H1 (cell line): Measurements from ENCODE around the gene NOS2. TPM values are rescaled to one million over a fixed set of nuclear protein-coding genes. Genes with fewer than 3 reads are reported as not detected.

Experiments used
- CTCF ChIA-PET: fragments of 300-600 bp; sonication (Branson Sonifier 250); formaldehyde crosslinking; loops from one replicate; lab custom pipeline; 2021; ENCODE audit not compliant: partially characterized antibody; lab: Charles Lee
- POLR2A ChIA-PET: fragments of 300-600 bp; sonication (Branson Sonifier 250); formaldehyde crosslinking; loops from one replicate; lab custom pipeline; 2021; ENCODE audit warnings: inconsistent platforms; ENCODE audit not compliant: partially characterized antibody; lab: Charles Lee
- DNase-seq, 2 experiments: peaks; one replicate each; pipeline versions ENCODE4 v3.0.0 to v3.0.0-alpha.2; 2010 to 2022; ENCODE audit warnings: low spot score in 2 of 2, low read depth in 1 of 2, mixed read lengths in 1 of 2
- FAIRE-seq: peaks from 2 replicates; lab custom pipeline; 2011; peaks lifted over from hg19 to GRCh38; lab: Jason Lieb, UNC
- H2AFZ ChIP-seq: 2 replicates; pipeline ENCODE4 v1.8.1; 2012; ENCODE audit warnings: low read length, inconsistent platforms
- H2AK5ac ChIP-seq: 2 replicates; pipeline ENCODE4 v1.6.1; 2013; ENCODE audit warnings: low read depth, low read length
- H2BK120ac ChIP-seq: replicated peaks from 2 replicates; pipeline ENCODE3; 2013; ENCODE audit warnings: low read depth, low read length, inconsistent platforms
- H2BK12ac ChIP-seq: 2 replicates; pipeline ENCODE4 v1.6.1; 2013; ENCODE audit warnings: low read depth, low read length
- H2BK15ac ChIP-seq: 2 replicates; pipeline ENCODE4 v1.6.1; 2013; ENCODE audit warnings: low read length
- H2BK20ac ChIP-seq: 2 replicates; pipeline ENCODE4 v1.6.1; 2013; ENCODE audit warnings: low read length
- H2BK5ac ChIP-seq: 2 replicates; pipeline ENCODE4 v1.6.1; 2013; ENCODE audit warnings: low read depth, low read length
- H3K14ac ChIP-seq: 2 replicates; pipeline ENCODE4 v1.6.1; 2013; ENCODE audit warnings: inconsistent platforms; ENCODE audit not compliant: insufficient read length
- H3K18ac ChIP-seq: 2 replicates; pipeline ENCODE4 v1.6.1; 2013; ENCODE audit warnings: low read length; ENCODE audit errors: extremely low read depth
- H3K23ac ChIP-seq: 2 replicates; pipeline ENCODE4 v1.6.1; 2013; ENCODE audit warnings: inconsistent platforms; ENCODE audit not compliant: insufficient read length
- H3K23me2 ChIP-seq: 2 replicates; pipeline ENCODE4 v1.6.1; 2013; ENCODE audit warnings: low read depth, low read length
- H3K27ac ChIP-seq: 2 replicates; pipeline ENCODE4 v1.6.1; 2011; ENCODE audit warnings: low read depth, low read length, inconsistent platforms
- H3K27me3 ChIP-seq, 4 experiments: replicated peaks in 1 of 4; 1 replicate in 1 of 4; 2 replicates in 3 of 4; pipeline versions ENCODE4 v1.6.1 to v1.8.1; 2011 to 2013; ENCODE audit warnings: low read length in 3 of 4, mild to moderate bottlenecking in 3 of 4, inconsistent platforms in 2 of 4, mixed read lengths in 2 of 4, moderate library complexity in 1 of 4; ENCODE audit not compliant: control insufficient read depth in 3 of 4, insufficient read depth in 3 of 4; ENCODE audit errors: extremely low read depth in 1 of 4
- H3K36me3 ChIP-seq, 4 experiments: 2 replicates each; pipeline versions ENCODE4 v1.6.1 to v1.8.1; 2011 to 2013; ENCODE audit warnings: mild to moderate bottlenecking in 4 of 4, low read length in 3 of 4, moderate library complexity in 2 of 4, control low read depth in 1 of 4, inconsistent platforms in 1 of 4; ENCODE audit not compliant: insufficient read depth in 4 of 4, control insufficient read depth in 2 of 4
- H3K4ac ChIP-seq: replicated peaks from 2 replicates; pipeline ENCODE3; 2013; ENCODE audit warnings: low read length, low read depth, mixed read lengths, inconsistent platforms; ENCODE audit not compliant: insufficient read length
- H3K4me1 ChIP-seq, 4 experiments: replicated peaks in 1 of 4; 1 replicate in 1 of 4; 2 replicates in 3 of 4; pipeline versions ENCODE4 v1.6.1 to v1.8.1; 2011 to 2013; ENCODE audit warnings: low read length in 3 of 4, inconsistent platforms in 2 of 4, mixed read lengths in 1 of 4; ENCODE audit not compliant: insufficient read depth in 4 of 4, control insufficient read depth in 3 of 4
- H3K4me2 ChIP-seq, 2 experiments: 2 replicates each; pipeline versions ENCODE4 v1.6.1 to v1.8.1; 2011 to 2013; ENCODE audit warnings: low read depth in 2 of 2, low read length in 2 of 2, control low read depth in 1 of 2, inconsistent platforms in 1 of 2, mild to moderate bottlenecking in 1 of 2; ENCODE audit not compliant: insufficient read depth in 1 of 2
- H3K4me3 ChIP-seq, 4 experiments: fragments of 200-600, 300-600 bp in 1 of 4; sonication (generic), shearing (Covaris generic), sonication (Bioruptor Twin) in 1 of 4; 2 replicates each; pipeline versions ENCODE4 v1.5.1 to v1.8.1; 2011 to 2016; ENCODE audit warnings: low read length in 4 of 4, low read depth in 3 of 4, control low read depth in 2 of 4, inconsistent platforms in 2 of 4, mild to moderate bottlenecking in 2 of 4, mixed read lengths in 1 of 4, moderate library complexity in 1 of 4; ENCODE audit not compliant: insufficient read depth in 2 of 4; ENCODE audit errors: extremely low read depth in 1 of 4
- H3K56ac ChIP-seq: replicated peaks from 2 replicates; pipeline ENCODE3; 2013; ENCODE audit warnings: low read depth, mild to moderate bottlenecking, mixed read lengths, low read length, inconsistent platforms; ENCODE audit not compliant: insufficient read length
- H3K79me1 ChIP-seq: 2 replicates; pipeline ENCODE4 v1.6.1; 2013; ENCODE audit warnings: low read depth, low read length, control low read depth
- H3K79me2 ChIP-seq, 2 experiments: 2 replicates each; pipeline versions ENCODE4 v1.6.1 to v1.8.1; 2012 to 2013; ENCODE audit warnings: low read length in 2 of 2, mild to moderate bottlenecking in 2 of 2, inconsistent platforms in 1 of 2; ENCODE audit not compliant: insufficient read depth in 2 of 2, control insufficient read depth in 1 of 2
- H3K9ac ChIP-seq, 4 experiments: replicated peaks in 1 of 4; 1 replicate in 1 of 4; 2 replicates in 3 of 4; pipeline versions ENCODE4 v1.6.1 to v1.8.1; 2011 to 2013; ENCODE audit warnings: low read depth in 3 of 4, low read length in 3 of 4, control low read depth in 2 of 4, mild to moderate bottlenecking in 2 of 4, moderate library complexity in 2 of 4, inconsistent platforms in 1 of 4; ENCODE audit errors: extremely low read depth in 1 of 4
- H3K9me3 ChIP-seq, 2 experiments: 2 replicates each; pipeline versions ENCODE4 v1.6.1 to v1.8.1; 2012 to 2013; ENCODE audit warnings: mild to moderate bottlenecking in 2 of 2, moderate library complexity in 2 of 2, control low read depth in 1 of 2, inconsistent platforms in 1 of 2, low read depth in 1 of 2, low read length in 1 of 2, mixed read lengths in 1 of 2; ENCODE audit not compliant: insufficient read depth in 2 of 2
- H4K20me1 ChIP-seq, 2 experiments: replicated peaks in 1 of 2; 2 replicates each; pipeline versions ENCODE3 to v1.8.1; 2011 to 2013; ENCODE audit warnings: inconsistent platforms in 2 of 2, low read length in 2 of 2, mild to moderate bottlenecking in 1 of 2; ENCODE audit not compliant: insufficient read depth in 2 of 2, control insufficient read depth in 1 of 2
- H4K5ac ChIP-seq: 2 replicates; pipeline ENCODE4 v1.6.1; 2013; ENCODE audit warnings: low read length, low read depth, mixed read lengths, inconsistent platforms; ENCODE audit not compliant: insufficient read length
- H4K8ac ChIP-seq: 2 replicates; pipeline ENCODE4 v1.8.0; 2013; ENCODE audit warnings: mild to moderate bottlenecking, moderate library complexity, low read length, inconsistent platforms; ENCODE audit not compliant: insufficient read depth; ENCODE audit errors: extremely low read depth
- H4K91ac ChIP-seq: replicated peaks from 2 replicates; pipeline ENCODE3; 2013; ENCODE audit warnings: low read length, mixed read lengths, inconsistent platforms; ENCODE audit not compliant: insufficient read length
- CHD1 ChIP-seq: IDR thresholded peaks from 2 replicates; pipeline ENCODE4 v1.6.1; 2012; ENCODE audit warnings: low read depth, low read length, improper control_type of control experiment
- CHD2 ChIP-seq: IDR thresholded peaks from 2 replicates; pipeline ENCODE4 v1.6.1; 2012; ENCODE audit warnings: low read length, improper control_type of control experiment
- FOSL1 ChIP-seq: IDR thresholded peaks from 2 replicates; pipeline ENCODE4 v1.6.1; 2011; ENCODE audit warnings: mild to moderate bottlenecking, low read depth, low read length, moderate library complexity; ENCODE audit not compliant: insufficient read depth
- GABPA ChIP-seq: IDR thresholded peaks from 2 replicates; pipeline ENCODE4 v1.6.1; 2011; ENCODE audit warnings: mild to moderate bottlenecking, low read length, moderate library complexity, borderline replicate concordance; ENCODE audit not compliant: insufficient read depth
- HDAC2 ChIP-seq, 2 experiments: fragments of 300-600 bp in 1 of 2; sonication (generic) in 1 of 2; IDR thresholded peaks; 2 replicates each; pipeline ENCODE4 v1.6.1; 2011 to 2012; ENCODE audit warnings: low read depth in 2 of 2, low read length in 2 of 2, mild to moderate bottlenecking in 2 of 2, moderate library complexity in 2 of 2, borderline replicate concordance in 1 of 2, inconsistent platforms in 1 of 2
- HDAC6 ChIP-seq: IDR thresholded peaks from one replicate; pipeline ENCODE4 v1.7.1; 2012; ENCODE audit warnings: low read depth, mild to moderate bottlenecking, inconsistent platforms, low read length, moderate library complexity
- KDM4A ChIP-seq: IDR thresholded peaks from one replicate; pipeline ENCODE4 v1.7.1; 2012; ENCODE audit warnings: low read depth, mild to moderate bottlenecking, moderate library complexity, low read length, inconsistent platforms; ENCODE audit not compliant: severe bottlenecking
- NANOG ChIP-seq: IDR thresholded peaks from 2 replicates; pipeline ENCODE4 v1.6.1; 2011; ENCODE audit warnings: low read length, low read depth, mild to moderate bottlenecking, inconsistent platforms; ENCODE audit not compliant: insufficient read depth, poor library complexity, severe bottlenecking
- POLR2AphosphoS5 ChIP-seq: IDR thresholded peaks from 2 replicates; pipeline ENCODE4 v1.6.1; 2011; ENCODE audit warnings: low read depth, low read length
- SIX5 ChIP-seq: IDR thresholded peaks from 2 replicates; pipeline ENCODE4 v1.6.1; 2011; ENCODE audit warnings: mild to moderate bottlenecking, low read depth, low read length
- TBP ChIP-seq: IDR thresholded peaks from 2 replicates; pipeline ENCODE4 v1.6.1; 2011; ENCODE audit warnings: low read depth, low read length, improper control_type of control experiment
- TCF12 ChIP-seq: IDR thresholded peaks from 2 replicates; pipeline ENCODE4 v1.6.1; 2011; ENCODE audit warnings: low read depth, mild to moderate bottlenecking, low read length
- WGBS, 2 experiments: shearing (Covaris generic) in 1 of 2; methylation state at CpG; one replicate each; pipeline versions ENCODE4 v1.1.6 to v1.1.7; 2013 to 2015; ENCODE audit warnings: low lambda C conversion rate in 2 of 2, mixed read lengths in 2 of 2, inconsistent platforms in 1 of 2, low coverage in 1 of 2, missing lambda C conversion rate in 1 of 2; ENCODE audit not compliant: insufficient replicate concordance in 2 of 2, insufficient coverage in 1 of 2, insufficient read length in 1 of 2; ENCODE audit errors: extremely low coverage in 1 of 2, missing lambda C conversion rate in 1 of 2; 5-methylcytosine and 5-hydroxymethylcytosine counted together
- polyA plus RNA-seq, 7 experiments: library from polyadenylated mRNA; depleted of rRNA in 3 of 7; stranded (reverse) in 5 of 7; unstranded in 2 of 7; fragments of >200 nt in 5 of 7; fragments of 200-250 nt in 2 of 7; gene quantifications; 1 replicate in 5 of 7; 2 replicates in 1 of 7; 4 replicates in 1 of 7; pipeline versions ENCODE4 v1.2.1 to v1.2.3, GENCODE V29; 2011 to 2013; ENCODE audit warnings: missing spikeins in 2 of 7, mixed read lengths in 2 of 7
- total RNA-seq: library from RNA; stranded (reverse); fragmentation: NEBNext Ultra II Directional; extraction: Animal tissue kit (Norgen Biotek cat#: 25700); gene quantifications from 2 replicates; pipeline ENCODE4 v1.2.1, GENCODE V29; 2021

Gene NOS2
- total and polyA plus RNA-seq, 2 of the 8 experiments (the other 6 are each of a cell fraction or from before 2014, with no cell fraction given): 1.0 to 1.9 TPM

DNA sequence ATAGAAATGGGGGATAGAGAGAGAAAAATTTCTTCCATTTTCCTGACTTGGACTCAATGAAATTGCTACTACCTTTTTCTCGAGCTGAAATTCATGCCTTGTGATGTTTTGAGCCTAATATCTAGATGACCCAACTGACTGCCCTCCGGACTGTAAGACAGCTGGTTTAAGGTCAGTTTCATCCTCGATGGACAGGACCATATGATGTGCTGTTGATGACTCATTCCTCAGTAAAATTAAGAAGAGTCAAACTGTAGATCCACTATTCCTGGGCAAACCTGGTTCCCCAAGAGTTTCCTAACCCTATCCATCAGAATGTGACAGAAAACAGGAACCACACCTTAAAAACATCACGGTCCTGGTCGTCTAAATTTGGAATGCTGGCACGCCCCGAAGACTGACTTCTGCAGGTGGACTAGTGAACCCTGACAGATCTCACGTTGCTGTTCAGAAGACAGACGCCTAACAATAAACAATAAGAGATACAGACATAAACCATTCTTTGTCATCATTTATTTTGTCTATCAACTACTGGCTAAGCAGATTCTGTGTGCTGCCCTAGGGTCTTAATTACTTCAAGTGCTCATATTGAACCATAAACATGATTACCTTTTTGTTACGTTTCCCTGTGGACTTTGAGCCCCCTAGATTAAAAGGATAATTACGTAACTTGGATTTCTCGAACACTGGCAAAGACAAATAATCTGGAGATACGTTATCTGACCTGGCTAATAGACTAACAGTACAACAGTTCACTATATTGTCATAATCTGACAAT is 45.1 kb upstream of the NOS2 start:
- Histone ChIP-seq H3K9ac (no peak overlapping the region), H2BK15ac (no peak overlapping the region), H4K5ac (no peak overlapping the region), H3K27ac (no peak overlapping the region), H3K4me2 (no peak overlapping the region), H3K9me3 (no peaks in the 10 kb centered on the region), H2AK5ac (no peak overlapping the region), H2BK5ac (no peak overlapping the region), H4K91ac (no peak overlapping the region), H3K23me2 (no peaks in the 10 kb centered on the region; the same call in 1 of the 2 replicates), H2AFZ (no peak overlapping the region), H3K27me3 (no peaks in the 10 kb centered on the region; a peak in 1 of 7 replicates), H3K79me2 (no peaks in the 10 kb centered on the region), H4K8ac (no peak overlapping the region), H3K36me3 (no peaks in the 10 kb centered on the region), H4K20me1 (no peaks in the 10 kb centered on the region), H3K56ac (no peak overlapping the region), H3K79me1 (no peaks in the 10 kb centered on the region; the same call in 1 of the 2 replicates), H3K4me1 (peaks cover 0 to 8% (median 0%) of the 10 kb centered on the region in 4 experiments; a peak in 2 of 7 replicates), H2BK120ac (no peak overlapping the region), H2BK12ac (no peak overlapping the region), H3K4me3 (no peak overlapping the region), H3K18ac (no peak overlapping the region), H3K14ac (no peak overlapping the region), H2BK20ac (no peak overlapping the region), H3K23ac (no peak overlapping the region), H3K4ac (no peak overlapping the region)
- DNase-seq (no peak), FAIRE-seq (no peak)
- CTCF ChIA-PET: interaction anchor here (1.8 kb wide), 1 partner anchor 34 kb away, joined by 4 read pairs; no protein-coding TSS in a partner anchor
- POLR2A ChIA-PET: no interaction called here
- WGBS, 2 experiments: 86% methylated on average over 13 of the region's 13 CpGs; no CpG with 5 or more reads in 1 of the 2 experiments
- TF ChIP-seq CHD1 (no peak), NANOG (no peak), CHD2 (no peak), GABPA (no peak), HDAC2 (IDR thresholded peaks at IDR 0.05; ENCODE audit: borderline replicate concordance in 1 of 2, low read depth in 2 of 2, low read length in 2 of 2) (no peak), TCF12 (no peak), HDAC6 (no peak), SIX5 (no peak), KDM4A (no peak), TBP (no peak), FOSL1 (no peak), POLR2AphosphoS5 (no peak)
